Progenitor cell of endocrine pancreas (in vitro differentiated cells): ENCODE measurements around the gene TIMM10. TPM values are rescaled to one million over a fixed set of nuclear protein-coding genes. Genes with fewer than 3 reads are reported as not detected.

Experiments used
- DNase-seq: peaks from one replicate; pipeline ENCODE4 v3.0.0; 2021; ENCODE audit warnings: low spot score; ENCODE audit not compliant: unreplicated experiment
- H3K27ac Mint-ChIP-seq: 2 replicates; pipeline ENCODE4 v1.8.0; 2021; ENCODE audit warnings: mild to moderate bottlenecking, moderate library complexity, mixed read lengths
- H3K27me3 Mint-ChIP-seq: 2 replicates; pipeline ENCODE4 v1.8.0; 2021; ENCODE audit warnings: mixed read lengths
- H3K36me3 Mint-ChIP-seq: 2 replicates; pipeline ENCODE4 v1.8.0; 2022; ENCODE audit warnings: mixed read lengths; ENCODE audit not compliant: insufficient read depth
- H3K4me1 Mint-ChIP-seq: 2 replicates; pipeline ENCODE4 v1.8.0; 2021; ENCODE audit warnings: low read depth, mixed read lengths
- H3K4me3 Mint-ChIP-seq: 2 replicates; pipeline ENCODE4 v1.8.0; 2021; ENCODE audit warnings: low read depth, mild to moderate bottlenecking, moderate library complexity, mixed read lengths
- H3K9me3 Mint-ChIP-seq: 2 replicates; pipeline ENCODE4 v1.8.0; 2021; ENCODE audit warnings: low read depth, mixed read lengths
- total RNA-seq: library from RNA; stranded (reverse); gene quantifications from 2 replicates; pipeline ENCODE4 v1.2.1, GENCODE V29; 2021
- TF ChIP-seq, protein P1 (sequence below): fragments of 200-600 bp; sonication (generic); IDR thresholded peaks from one replicate; pipeline ENCODE4 v1.5.0; 2021; ENCODE audit warnings: antibody characterized with exemption, mild to moderate bottlenecking; ENCODE audit not compliant: unreplicated experiment

The TIMM10 gene
- total RNA-seq, 1 donor from 2014 or later: 63.5 TPM

DNA sequence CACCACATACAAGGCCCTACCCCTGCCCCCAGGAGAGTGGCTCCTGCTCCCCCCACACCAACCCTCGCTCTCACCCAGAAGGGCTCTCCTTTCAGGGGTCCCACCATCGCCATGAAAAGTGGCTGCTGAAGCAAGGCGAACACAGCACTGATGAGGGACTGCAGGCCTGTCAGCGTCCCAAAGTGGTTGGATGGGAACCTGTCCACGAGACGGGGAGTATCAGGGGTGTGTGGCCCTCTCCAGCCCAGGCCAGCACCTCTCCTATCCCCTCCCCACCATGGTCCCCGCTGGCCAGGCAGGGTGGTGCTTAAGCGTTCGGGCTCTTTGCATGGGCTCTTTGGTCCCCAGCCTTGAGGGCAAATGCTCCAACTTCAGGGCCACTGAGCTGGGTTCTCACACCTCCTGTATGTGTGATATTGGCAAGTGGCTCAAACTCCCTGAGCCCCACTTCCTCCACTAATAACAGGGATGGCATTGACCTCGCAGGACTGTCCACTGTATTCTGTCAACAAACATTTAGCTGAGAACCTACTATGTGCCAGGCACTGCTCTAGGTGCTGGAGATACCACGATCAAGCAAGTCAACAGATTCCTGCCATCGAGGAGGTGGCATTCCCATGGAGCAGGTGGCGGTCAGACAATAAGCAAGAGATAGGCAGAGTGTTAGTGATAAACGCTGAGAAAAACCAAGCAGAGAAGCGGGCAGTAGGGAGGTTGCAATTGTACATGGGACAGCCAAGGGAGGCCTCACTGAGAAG is 43.4 kb downstream of the TIMM10 start:
- Mint-ChIP-seq H3K27ac (no peak overlapping the region), H3K4me1 (peaks cover 4% of the 10 kb centered on the region), H3K9me3 (no peaks in the 10 kb centered on the region), H3K36me3 (peaks cover 20% of the 10 kb centered on the region), H3K27me3 (peaks cover 7% of the 10 kb centered on the region), H3K4me3 (no peak overlapping the region)
- no peak for DNase-seq
- TF ChIP-seq, protein P1, sequence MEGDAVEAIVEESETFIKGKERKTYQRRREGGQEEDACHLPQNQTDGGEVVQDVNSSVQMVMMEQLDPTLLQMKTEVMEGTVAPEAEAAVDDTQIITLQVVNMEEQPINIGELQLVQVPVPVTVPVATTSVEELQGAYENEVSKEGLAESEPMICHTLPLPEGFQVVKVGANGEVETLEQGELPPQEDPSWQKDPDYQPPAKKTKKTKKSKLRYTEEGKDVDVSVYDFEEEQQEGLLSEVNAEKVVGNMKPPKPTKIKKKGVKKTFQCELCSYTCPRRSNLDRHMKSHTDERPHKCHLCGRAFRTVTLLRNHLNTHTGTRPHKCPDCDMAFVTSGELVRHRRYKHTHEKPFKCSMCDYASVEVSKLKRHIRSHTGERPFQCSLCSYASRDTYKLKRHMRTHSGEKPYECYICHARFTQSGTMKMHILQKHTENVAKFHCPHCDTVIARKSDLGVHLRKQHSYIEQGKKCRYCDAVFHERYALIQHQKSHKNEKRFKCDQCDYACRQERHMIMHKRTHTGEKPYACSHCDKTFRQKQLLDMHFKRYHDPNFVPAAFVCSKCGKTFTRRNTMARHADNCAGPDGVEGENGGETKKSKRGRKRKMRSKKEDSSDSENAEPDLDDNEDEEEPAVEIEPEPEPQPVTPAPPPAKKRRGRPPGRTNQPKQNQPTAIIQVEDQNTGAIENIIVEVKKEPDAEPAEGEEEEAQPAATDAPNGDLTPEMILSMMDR: no peak

DNA sequence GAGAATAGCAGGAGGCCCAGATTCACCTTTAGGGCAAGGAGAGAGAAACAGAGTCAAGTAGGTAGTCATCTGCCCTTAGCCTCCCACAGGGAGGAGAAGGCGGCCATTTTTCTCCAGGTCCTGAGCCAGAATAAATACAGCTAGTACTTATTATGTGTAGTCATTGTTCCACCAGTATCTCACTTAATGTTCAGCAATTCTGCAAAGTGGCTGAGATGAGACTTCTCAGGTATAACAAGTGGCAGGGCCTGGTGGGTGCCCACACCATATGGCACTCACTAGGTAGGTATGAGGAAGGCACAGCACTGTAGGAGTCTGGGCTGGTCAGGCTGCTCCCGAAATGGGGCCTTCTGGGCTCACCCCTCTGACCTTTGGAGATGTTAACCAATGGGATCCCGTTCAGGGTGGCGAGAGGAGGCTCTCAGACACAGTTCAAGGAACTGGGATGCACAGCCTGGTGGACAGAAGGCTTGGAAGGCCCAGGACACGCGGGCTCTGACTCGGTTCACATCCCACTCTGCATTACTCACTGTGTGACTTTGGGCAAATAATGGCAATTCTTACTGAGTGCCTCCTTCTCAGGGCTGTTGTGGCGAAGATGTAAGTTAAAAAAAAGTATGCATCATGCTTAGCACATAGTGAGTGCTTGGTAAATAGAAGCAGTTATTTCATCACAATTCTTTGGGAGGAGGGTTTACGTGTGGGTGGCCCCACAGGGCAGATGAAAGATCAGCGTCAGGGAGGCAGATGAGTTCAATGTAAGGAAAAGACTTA is 45.1 kb downstream of the TIMM10 start:
- H3K27me3 Mint-ChIP-seq: peaks cover 24% of the 10 kb centered on the region
- peaks cover 18% of the 10 kb centered on the region for H3K36me3 Mint-ChIP-seq
- H3K4me1 Mint-ChIP-seq: peaks cover 5% of the 10 kb centered on the region
- no peaks in the 10 kb centered on the region for H3K9me3 Mint-ChIP-seq
- no peak overlapping the region for H3K4me3 Mint-ChIP-seq
- no peak for DNase-seq
- H3K27ac Mint-ChIP-seq: no peak overlapping the region
- TF ChIP-seq, protein P1: no peak

DNA sequence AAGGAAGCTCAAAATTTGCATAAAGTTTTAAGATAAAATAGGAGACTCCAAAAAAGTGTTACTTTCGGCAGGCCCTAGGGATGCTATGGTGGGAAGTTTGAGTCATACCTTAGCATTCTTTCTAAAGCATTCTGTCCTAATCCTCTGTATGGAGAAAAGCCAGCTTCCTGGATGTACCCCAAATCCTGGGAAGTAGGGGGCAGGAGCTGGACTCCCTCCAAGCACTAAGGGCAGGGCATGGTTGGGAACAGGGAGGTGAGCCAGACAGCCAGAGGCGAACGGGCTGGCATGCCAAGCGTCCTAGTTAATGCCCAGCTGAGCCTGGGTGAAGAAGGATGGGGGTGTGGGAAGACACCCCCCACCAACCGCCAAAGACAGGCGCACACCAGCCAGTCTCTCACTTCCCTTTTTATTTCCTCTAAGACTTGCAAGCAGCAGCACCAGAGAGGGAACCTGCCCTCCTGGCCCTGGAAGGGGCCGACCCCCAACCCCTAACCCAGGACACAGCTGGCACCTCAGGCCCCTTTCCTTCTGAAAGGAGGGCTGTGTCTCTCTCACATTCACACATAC is 46.3 kb downstream of the TIMM10 start:
- TF ChIP-seq, protein P1: no peak
- Mint-ChIP-seq H3K27ac (no peak overlapping the region), H3K4me3 (no peak overlapping the region), H3K9me3 (no peaks in the 10 kb centered on the region), H3K36me3 (peaks cover 18% of the 10 kb centered on the region), H3K4me1 (peaks cover 7% of the 10 kb centered on the region), H3K27me3 (peaks cover 33% of the 10 kb centered on the region)
- no peak for DNase-seq

DNA sequence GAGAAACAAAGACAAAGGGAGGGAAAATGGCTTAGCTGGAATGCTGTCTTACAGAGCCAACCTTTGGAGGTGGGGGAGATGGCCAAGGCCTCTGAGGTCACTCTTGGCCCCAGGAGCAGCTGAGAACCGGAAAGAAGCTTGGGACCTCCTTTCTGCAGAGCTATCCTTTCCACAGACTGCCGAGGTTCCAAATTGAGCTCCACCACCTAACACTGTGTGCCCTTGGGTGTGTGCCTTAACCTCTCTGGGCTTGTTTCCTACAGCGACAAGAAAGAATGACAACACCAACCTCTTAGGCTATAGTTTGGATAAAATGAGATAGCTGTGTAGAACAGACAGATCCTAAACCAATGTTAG is 47.0 kb downstream of the TIMM10 start:
- no peaks in the 10 kb centered on the region for H3K9me3 Mint-ChIP-seq
- peaks cover 7% of the 10 kb centered on the region for H3K4me1 Mint-ChIP-seq
- TF ChIP-seq, protein P1: no peak
- no peak overlapping the region for H3K27ac Mint-ChIP-seq
- H3K27me3 Mint-ChIP-seq: peaks cover 34% of the 10 kb centered on the region
- no peak for DNase-seq
- peak overlapping the region; percentile 60 for H3K4me3 Mint-ChIP-seq
- H3K36me3 Mint-ChIP-seq: peaks cover 14% of the 10 kb centered on the region

DNA sequence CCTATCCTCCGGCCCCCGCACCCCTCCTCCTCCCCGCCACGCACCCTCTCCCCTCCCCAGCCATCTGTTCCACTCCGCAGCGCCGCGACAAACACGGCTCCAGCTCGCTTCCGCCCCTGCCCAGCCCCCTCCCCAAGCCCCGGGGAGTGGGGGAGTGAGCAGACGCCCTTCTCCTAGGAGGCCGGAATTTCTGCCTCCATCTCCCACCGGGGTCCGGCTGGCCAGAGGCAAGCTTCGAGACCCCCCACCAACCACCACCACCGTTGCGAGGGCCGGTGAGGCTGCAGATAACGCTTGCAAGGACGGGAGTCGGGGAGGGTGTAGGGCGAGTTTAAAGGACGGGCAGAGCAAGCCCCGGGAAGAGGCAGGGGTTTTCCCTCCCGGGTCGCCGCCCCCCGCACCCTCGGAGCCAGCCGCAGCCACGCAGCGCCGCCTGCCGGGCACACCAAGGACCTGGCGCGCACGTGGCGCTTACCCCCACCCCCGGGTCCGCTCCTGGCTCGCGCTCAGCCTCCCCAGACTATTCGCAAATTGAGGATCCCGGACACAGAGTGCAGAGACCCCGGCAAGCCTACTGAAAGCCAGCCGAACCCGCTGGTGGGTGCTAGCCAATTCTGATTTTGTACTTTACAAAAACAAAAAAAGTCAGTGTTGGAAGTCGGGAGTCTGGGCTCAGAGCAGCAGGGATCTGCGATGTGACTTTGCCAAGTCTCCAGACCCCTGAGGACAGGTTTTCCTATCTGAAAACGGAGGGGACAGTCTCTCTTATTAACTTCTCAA is 47.6 kb downstream of the TIMM10 start:
- TF ChIP-seq, protein P1: peak; percentile 84
- peaks cover 7% of the 10 kb centered on the region for H3K4me1 Mint-ChIP-seq
- peaks cover 10% of the 10 kb centered on the region for H3K36me3 Mint-ChIP-seq
- no peaks in the 10 kb centered on the region for H3K9me3 Mint-ChIP-seq
- H3K27ac Mint-ChIP-seq: no peak overlapping the region
- H3K27me3 Mint-ChIP-seq: peaks cover 38% of the 10 kb centered on the region
- H3K4me3 Mint-ChIP-seq: peak overlapping the region; percentile 71
- peak; percentile 66 for DNase-seq
